DOHH2 (cell line): Measurements from ENCODE around the gene GCAT.

Experiments used
- CTCF ChIP-seq: fragments of 200-600 bp; sonication (generic); IDR thresholded peaks from one replicate; pipeline ENCODE4 v1.5.1; 2014; ENCODE audit warnings: antibody characterized with exemption, mild to moderate bottlenecking, low read depth, low read length; ENCODE audit not compliant: poor library complexity, severe bottlenecking
- EZH2phosphoT487 ChIP-seq: fragments of 200-600 bp; sonication (generic); IDR thresholded peaks from 2 replicates; pipeline ENCODE4 v1.6.1; 2017; ENCODE audit warnings: borderline replicate concordance, mild to moderate bottlenecking, antibody characterized with exemption, low read length, moderate library complexity, mixed read lengths

GRCh38 chr22:37777122-37777687, 30.5 kb upstream of the GCAT start:
- no peak for TF ChIP-seq CTCF
- no peak for TF ChIP-seq EZH2phosphoT487
